ENCODE results near the gene CALM1.

CALM1 gene

DNA sequence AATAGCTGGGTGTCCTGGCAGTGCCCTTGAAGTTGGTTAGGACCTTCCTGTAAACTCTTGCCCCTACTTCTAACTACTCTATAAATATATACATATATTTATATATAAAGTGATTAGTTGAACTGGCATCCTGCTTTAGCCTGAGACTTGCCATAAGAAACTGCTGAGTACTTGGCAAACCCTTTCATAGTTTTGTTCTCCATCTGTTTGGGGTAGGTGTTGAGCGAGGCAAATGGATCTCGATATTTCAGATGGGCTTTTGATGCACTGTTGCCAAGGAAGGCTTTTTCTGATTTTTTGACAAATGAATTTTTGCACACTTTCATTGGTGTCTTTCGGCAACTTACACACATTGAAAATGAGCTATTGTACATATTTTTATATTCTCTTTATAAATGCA, 10.4 kb downstream of the CALM1 start:
- Histone ChIP-seq H3F3A (ENCODE audit: insufficient read depth, low read length) (no peaks in the 10 kb centered on the region), H3K4me2 (ENCODE audit: low read length) (no peak overlapping the region), H3K9me2 (ENCODE audit: low read depth, low read length) (no peaks in the 10 kb centered on the region), H3K27ac (ENCODE audit: low read depth, low read length, poor library complexity, severe bottlenecking) (no peak overlapping the region), H3K9me3 (ENCODE audit: low read length) (no peaks in the 10 kb centered on the region), H3K36me3 (ENCODE audit: insufficient read depth, low read length) (peaks cover 47% of the 10 kb centered on the region), H2AFZ (ENCODE audit: low read length) (no peak overlapping the region), H3K27me3 (ENCODE audit: insufficient read depth, low read length) (no peaks in the 10 kb centered on the region), H4K20me1 (ENCODE audit: insufficient read depth, low read length) (no peaks in the 10 kb centered on the region), H3K9ac (ENCODE audit: low read length) (no peak overlapping the region), H3K79me2 (ENCODE audit: insufficient read depth, low read length) (no peaks in the 10 kb centered on the region), H3K4me1 (ENCODE audit: insufficient read depth, low read length, severe bottlenecking) (no peaks in the 10 kb centered on the region), H3K4me3 (ENCODE audit: low read depth, low read length, poor library complexity, severe bottlenecking) (no peak overlapping the region)
- TF ChIP-seq, protein P1, sequence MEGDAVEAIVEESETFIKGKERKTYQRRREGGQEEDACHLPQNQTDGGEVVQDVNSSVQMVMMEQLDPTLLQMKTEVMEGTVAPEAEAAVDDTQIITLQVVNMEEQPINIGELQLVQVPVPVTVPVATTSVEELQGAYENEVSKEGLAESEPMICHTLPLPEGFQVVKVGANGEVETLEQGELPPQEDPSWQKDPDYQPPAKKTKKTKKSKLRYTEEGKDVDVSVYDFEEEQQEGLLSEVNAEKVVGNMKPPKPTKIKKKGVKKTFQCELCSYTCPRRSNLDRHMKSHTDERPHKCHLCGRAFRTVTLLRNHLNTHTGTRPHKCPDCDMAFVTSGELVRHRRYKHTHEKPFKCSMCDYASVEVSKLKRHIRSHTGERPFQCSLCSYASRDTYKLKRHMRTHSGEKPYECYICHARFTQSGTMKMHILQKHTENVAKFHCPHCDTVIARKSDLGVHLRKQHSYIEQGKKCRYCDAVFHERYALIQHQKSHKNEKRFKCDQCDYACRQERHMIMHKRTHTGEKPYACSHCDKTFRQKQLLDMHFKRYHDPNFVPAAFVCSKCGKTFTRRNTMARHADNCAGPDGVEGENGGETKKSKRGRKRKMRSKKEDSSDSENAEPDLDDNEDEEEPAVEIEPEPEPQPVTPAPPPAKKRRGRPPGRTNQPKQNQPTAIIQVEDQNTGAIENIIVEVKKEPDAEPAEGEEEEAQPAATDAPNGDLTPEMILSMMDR (IDR thresholded peaks at IDR 0.05; ENCODE audit: low read length) = no peak
- TF ChIP-seq EZH2 (IDR thresholded peaks at IDR 0.05; ENCODE audit: borderline replicate concordance, low read length) = no peak

DNA sequence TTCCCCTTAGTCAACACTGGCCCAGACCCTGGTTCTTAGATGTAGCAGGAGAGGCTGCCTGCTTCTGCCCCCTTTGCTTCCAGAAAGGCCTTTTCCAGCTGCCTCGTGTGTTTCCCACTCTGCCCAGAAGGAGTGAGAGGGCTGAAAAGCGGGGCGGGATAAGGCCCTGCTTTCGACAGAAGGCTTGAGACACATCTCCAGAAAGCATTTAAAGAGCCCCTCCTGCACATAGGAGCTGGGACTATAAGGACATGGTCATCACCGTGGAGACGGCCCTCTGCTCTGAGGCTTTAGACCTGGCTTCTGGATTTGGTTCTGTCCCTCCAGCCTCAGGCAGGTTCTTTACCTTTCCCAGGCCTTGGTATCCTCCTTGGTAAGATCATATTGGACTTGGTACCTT, 11.9 kb downstream of the CALM1 start:
- Histone ChIP-seq H3K4me1 (ENCODE audit: insufficient read depth, low read length, severe bottlenecking) (no peaks in the 10 kb centered on the region), H3K79me2 (ENCODE audit: insufficient read depth, low read length) (no peaks in the 10 kb centered on the region), H3K9ac (ENCODE audit: low read length) (no peak overlapping the region), H4K20me1 (ENCODE audit: insufficient read depth, low read length) (no peaks in the 10 kb centered on the region), H3K4me2 (ENCODE audit: low read length) (no peak overlapping the region), H3K4me3 (ENCODE audit: low read depth, low read length, poor library complexity, severe bottlenecking) (no peak overlapping the region), H3K9me3 (ENCODE audit: low read length) (no peaks in the 10 kb centered on the region), H3K27me3 (ENCODE audit: insufficient read depth, low read length) (no peaks in the 10 kb centered on the region), H3K9me2 (ENCODE audit: low read depth, low read length) (no peaks in the 10 kb centered on the region), H3F3A (ENCODE audit: insufficient read depth, low read length) (no peaks in the 10 kb centered on the region), H3K36me3 (ENCODE audit: insufficient read depth, low read length) (peaks cover 33% of the 10 kb centered on the region), H3K27ac (ENCODE audit: low read depth, low read length, poor library complexity, severe bottlenecking) (no peak overlapping the region), H2AFZ (ENCODE audit: low read length) (no peak overlapping the region)
- TF ChIP-seq, protein P1 (IDR thresholded peaks at IDR 0.05; ENCODE audit: low read length) = no peak
- no peak for TF ChIP-seq EZH2 (IDR thresholded peaks at IDR 0.05; ENCODE audit: borderline replicate concordance, low read length)

DNA sequence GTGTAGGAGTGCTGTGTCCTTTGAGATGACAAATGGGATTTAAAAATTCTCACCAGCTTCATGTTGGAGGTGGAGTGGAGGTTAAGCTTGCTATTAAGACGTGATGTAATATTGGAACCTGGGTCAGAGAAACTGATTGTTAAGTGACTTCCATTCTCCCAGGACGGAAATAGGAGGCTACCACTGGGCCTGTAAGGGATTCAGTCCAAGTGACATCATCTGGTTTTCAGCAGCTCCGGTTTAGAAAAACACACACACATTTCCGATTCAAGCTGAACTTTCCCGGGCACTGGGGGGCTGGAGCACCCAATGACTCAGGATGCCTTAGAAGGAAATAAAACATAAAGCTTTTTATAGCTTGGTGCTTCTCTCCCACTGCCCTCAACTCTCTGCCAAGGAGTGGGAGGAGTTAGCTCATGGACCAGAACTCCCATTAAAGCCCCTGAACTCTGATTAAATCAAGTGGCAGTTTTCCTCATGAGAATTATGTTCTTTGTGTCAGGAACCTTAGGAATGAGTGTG, 12.4 kb downstream of the CALM1 start:
- Histone ChIP-seq H4K20me1 (ENCODE audit: insufficient read depth, low read length) (no peaks in the 10 kb centered on the region), H3K79me2 (ENCODE audit: insufficient read depth, low read length) (no peaks in the 10 kb centered on the region), H2AFZ (ENCODE audit: low read length) (no peak overlapping the region), H3K9me3 (ENCODE audit: low read length) (no peaks in the 10 kb centered on the region), H3K36me3 (ENCODE audit: insufficient read depth, low read length) (peaks cover 27% of the 10 kb centered on the region), H3K4me1 (ENCODE audit: insufficient read depth, low read length, severe bottlenecking) (no peaks in the 10 kb centered on the region), H3F3A (ENCODE audit: insufficient read depth, low read length) (no peaks in the 10 kb centered on the region), H3K4me2 (ENCODE audit: low read length) (no peak overlapping the region), H3K9ac (ENCODE audit: low read length) (no peak overlapping the region), H3K9me2 (ENCODE audit: low read depth, low read length) (no peaks in the 10 kb centered on the region), H3K27me3 (ENCODE audit: insufficient read depth, low read length) (no peaks in the 10 kb centered on the region), H3K4me3 (ENCODE audit: low read depth, low read length, poor library complexity, severe bottlenecking) (no peak overlapping the region), H3K27ac (ENCODE audit: low read depth, low read length, poor library complexity, severe bottlenecking) (no peak overlapping the region)
- TF ChIP-seq EZH2 (IDR thresholded peaks at IDR 0.05; ENCODE audit: borderline replicate concordance, low read length) = no peak

DNA sequence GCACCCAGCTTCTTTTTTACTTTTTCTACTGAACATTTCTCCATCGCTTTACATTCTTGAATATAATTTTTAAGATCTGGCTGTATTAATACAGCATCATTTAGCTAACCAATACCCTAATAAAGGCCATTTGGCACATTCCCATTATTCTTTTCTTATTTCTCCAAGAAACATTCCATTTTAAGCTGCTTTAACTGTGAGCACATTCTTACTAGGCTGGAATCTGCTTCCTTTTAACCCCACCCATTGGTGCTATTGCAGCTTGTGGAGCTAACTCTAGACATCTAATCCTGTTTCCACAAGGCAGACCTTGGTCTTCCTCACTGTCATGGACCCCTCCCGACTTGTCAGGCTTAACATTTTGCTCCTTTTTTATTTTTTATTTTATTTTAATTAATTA, 15.2 kb downstream of the CALM1 start:
- H3K4me1 ChIP-seq (ENCODE audit: insufficient read depth, low read length, severe bottlenecking) = no peaks in the 10 kb centered on the region
- H3K27me3 ChIP-seq (ENCODE audit: insufficient read depth, low read length) = no peaks in the 10 kb centered on the region
- H3K36me3 ChIP-seq (ENCODE audit: insufficient read depth, low read length) = no peaks in the 10 kb centered on the region
- H3K9me3 ChIP-seq (ENCODE audit: low read length) = no peaks in the 10 kb centered on the region
- no peak for TF ChIP-seq EZH2 (IDR thresholded peaks at IDR 0.05; ENCODE audit: borderline replicate concordance, low read length)
- TF ChIP-seq, protein P1 (IDR thresholded peaks at IDR 0.05; ENCODE audit: low read length) = no peak
- no peaks in the 10 kb centered on the region for H4K20me1 ChIP-seq (ENCODE audit: insufficient read depth, low read length)
- no peaks in the 10 kb centered on the region for H3K79me2 ChIP-seq (ENCODE audit: insufficient read depth, low read length)
- H3K27ac ChIP-seq (ENCODE audit: low read depth, low read length, poor library complexity, severe bottlenecking) = no peak overlapping the region
- H3K9me2 ChIP-seq (ENCODE audit: low read depth, low read length) = no peaks in the 10 kb centered on the region
- no peaks in the 10 kb centered on the region for H3F3A ChIP-seq (ENCODE audit: insufficient read depth, low read length)
- no peak overlapping the region for H3K9ac ChIP-seq (ENCODE audit: low read length)
- no peak overlapping the region for H2AFZ ChIP-seq (ENCODE audit: low read length)
- H3K4me3 ChIP-seq (ENCODE audit: low read depth, low read length, poor library complexity, severe bottlenecking) = no peak overlapping the region
- no peak overlapping the region for H3K4me2 ChIP-seq (ENCODE audit: low read length)
